Measurements from ENCODE around the gene FAM120B.

FAM120B gene

GRCh38 chr6:170448317-170448716, 141.8 kb downstream of the FAM120B start:
- DNase-seq, result no peak

GRCh38 chr6:170448751-170449630, 142.4 kb downstream of the FAM120B start:
- DNase-seq, result no peak

GRCh38 chr6:170449835-170450753, 143.5 kb downstream of the FAM120B start:
- DNase-seq, result no peak

- DNase-seq, result no peak
These were observed 144.6 kb downstream of the FAM120B start for GRCh38 chr6:170450916-170451761.

GRCh38 chr6:170451762-170452651, 145.4 kb downstream of the FAM120B start:
- no peak for DNase-seq

- no peak for DNase-seq
These were observed 146.4 kb downstream of the FAM120B start for GRCh38 chr6:170452767-170453545.

GRCh38 chr6:170453586-170454511, 147.3 kb downstream of the FAM120B start:
- no peak for DNase-seq

- no peak for DNase-seq
These were observed 148.1 kb downstream of the FAM120B start for GRCh38 chr6:170454512-170455285.

GRCh38 chr6:170455335-170455979, 148.9 kb downstream of the FAM120B start:
- DNase-seq, result no peak

- no peak for DNase-seq
These were observed 149.8 kb downstream of the FAM120B start for GRCh38 chr6:170456334-170456733.
